GM18507 (cell line): ENCODE results near the gene ABCA1.
A peak's percentile ranks its signal among the peaks of the same experiment; 100 is the strongest.
"Not testable (repeated sequence)": the region's sequence is repeated elsewhere in the genome, so short reads cannot be mapped to it uniquely, and the experiment has no call there.

Experiments
- DNase-seq: peaks from one replicate; pipeline ENCODE4 v3.0.0; 2011; ENCODE audit warnings: low read depth; ENCODE audit not compliant: insufficient read length; ENCODE audit errors: extremely low spot score
- FAIRE-seq: peaks from 2 replicates; lab custom pipeline; 2011; peaks lifted over from hg19 to GRCh38; lab: Jason Lieb, UNC

Gene ABCA1

GRCh38 chr9:104948277-104948676 is 20.3 kb upstream of the ABCA1 start:
- DNase-seq (no peak), FAIRE-seq (no peak)

GRCh38 chr9:104944871-104945270 is 16.9 kb upstream of the ABCA1 start:
- DNase-seq (no peak), FAIRE-seq (no peak)

DNA sequence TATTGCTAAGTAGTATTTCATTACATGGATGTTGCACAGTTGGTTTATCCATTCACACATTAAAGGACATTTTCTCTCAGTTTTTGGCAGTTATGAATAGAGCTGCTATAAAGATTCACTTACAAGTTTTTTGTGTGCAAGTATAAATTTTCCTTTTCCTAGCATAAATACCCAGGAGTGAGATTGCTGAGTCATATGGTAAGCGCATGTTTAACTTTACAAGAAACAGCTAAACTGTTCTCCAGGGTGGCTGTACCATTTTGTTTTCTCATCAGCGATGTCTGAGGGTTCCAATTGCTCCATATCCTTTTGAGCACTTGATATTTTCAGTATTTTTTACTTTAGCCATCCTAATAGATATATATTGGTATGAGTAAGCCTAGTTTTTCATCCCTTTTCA is 16.4 kb upstream of the ABCA1 start:
- DNase-seq, result no peak
- FAIRE-seq, result no peak

- FAIRE-seq (no peak), DNase-seq (no peak)
Observed at GRCh38 chr9:104941597-104941996, 13.6 kb upstream of the ABCA1 start.

GRCh38 chr9:104936291-104936690 is 8.3 kb upstream of the ABCA1 start:
- no peak for DNase-seq
- no peak for FAIRE-seq

DNA sequence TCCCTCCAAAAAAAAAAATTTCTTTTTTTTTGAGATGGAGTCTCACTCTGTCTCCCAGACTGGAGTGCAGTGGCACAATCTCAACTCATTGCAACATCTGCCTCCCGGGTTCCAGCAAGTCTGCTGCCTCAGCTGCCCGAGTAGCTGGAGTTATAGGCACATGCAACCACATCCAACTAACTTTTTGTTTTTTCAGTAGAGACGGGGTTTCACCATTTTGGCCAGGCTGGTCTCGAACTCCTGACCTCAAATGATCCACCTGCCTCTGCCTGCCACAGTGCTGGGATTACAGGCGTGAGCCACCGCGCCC is 7.5 kb upstream of the ABCA1 start:
- FAIRE-seq, DNase-seq: not testable (repeated sequence)

DNA sequence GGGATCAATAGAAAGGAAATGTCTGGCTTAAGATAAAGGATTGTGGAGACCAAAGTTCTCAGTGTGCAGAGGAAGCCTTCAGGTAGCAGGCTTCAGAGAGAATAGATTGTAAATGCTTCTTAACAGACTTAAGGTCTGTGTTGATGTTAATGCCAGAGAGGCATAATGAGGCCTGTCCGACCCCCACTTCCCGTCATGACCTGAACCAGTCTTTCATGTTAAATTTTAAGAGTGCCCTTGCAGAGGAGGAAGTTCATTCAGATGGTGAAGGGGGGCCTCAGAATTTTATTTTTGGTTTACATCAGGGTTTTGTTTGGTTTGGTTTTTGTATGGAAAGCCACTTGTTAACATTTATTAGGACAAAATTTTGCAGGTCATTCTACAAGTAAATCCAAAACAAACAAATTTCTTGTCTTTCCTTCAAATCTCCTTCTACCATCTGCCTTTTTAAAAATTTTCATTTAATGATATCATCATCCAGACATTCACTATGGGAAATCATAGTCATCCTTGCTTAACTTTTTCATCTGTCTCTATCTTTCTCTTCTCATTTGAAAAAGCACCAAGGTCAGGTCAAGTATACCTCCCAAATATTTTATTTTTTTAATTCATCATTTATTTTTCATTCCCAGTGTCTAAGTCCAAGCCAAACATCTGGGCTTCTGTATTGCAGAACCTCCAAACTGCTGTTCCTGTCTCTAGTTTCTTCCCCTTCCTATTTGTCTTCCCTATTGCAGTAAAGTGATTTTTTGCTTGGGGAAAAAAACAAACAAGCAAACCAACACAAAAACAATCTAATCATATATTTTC is 6.9 kb upstream of the ABCA1 start:
- FAIRE-seq (no peak), DNase-seq (no peak)

GRCh38 chr9:104933091-104933490 is 5.1 kb upstream of the ABCA1 start:
- FAIRE-seq, DNase-seq: not testable (repeated sequence)

- DNase-seq, result no peak
- no peak for FAIRE-seq
Observed at GRCh38 chr9:104931256-104931655, 3.3 kb upstream of the ABCA1 start.

DNA sequence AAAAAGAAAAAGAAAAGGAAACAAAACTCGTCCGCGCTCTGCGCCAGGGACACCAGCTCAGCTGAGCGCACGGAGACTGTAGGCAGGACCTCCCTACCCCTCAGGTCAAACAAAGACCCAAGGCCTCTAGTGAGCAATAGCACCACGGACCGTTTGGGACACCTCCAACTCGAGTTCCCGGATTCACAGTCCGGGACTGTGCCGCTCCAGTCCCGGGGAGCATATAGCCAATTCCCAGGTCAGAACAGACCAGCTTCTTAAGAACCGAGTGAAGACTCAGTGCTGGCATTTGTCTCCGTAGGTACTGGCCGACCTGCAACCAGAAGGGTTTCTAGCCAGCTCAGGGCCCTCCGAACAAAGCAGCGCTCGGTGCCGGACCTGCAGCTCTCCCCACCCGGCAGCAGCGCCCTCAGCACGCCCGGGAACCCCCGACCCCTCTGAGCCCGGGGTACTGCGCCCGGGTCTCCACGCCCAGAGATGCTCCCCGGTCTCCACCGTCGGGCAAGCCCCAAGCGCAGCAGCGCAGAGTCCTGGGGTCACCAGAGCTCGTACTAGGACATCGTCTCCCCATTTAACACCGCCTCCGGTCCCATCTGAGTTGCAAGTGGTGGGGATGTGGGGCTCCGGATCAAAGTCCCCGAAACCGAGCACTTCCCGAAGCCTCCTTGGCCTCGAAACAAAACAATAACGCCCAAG is 591 bp downstream of the ABCA1 start:
- FAIRE-seq, result no peak
- DNase-seq, result no peak

DNA sequence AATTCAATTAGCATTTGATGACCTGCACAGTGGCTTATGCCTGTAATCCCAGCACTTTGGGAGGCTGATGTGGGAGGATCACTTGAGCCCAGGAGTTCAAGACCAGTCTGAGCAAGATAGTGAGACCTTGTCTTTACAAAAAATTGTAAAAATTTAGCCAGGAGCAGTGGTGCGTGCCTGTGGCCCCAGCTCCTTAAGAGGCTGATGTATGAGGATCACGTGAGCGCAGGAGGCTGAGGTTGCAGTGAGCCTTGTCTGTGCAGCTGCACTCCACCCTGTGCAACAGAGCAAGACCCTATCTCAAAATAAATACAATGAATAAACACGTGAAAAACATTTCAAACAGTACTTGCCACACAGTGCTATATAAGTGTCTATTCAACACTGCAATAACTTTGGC is 4.2 kb downstream of the ABCA1 start:
- DNase-seq (no peak), FAIRE-seq (peak; percentile 70)

GRCh38 chr9:104923289-104923688 is 4.7 kb downstream of the ABCA1 start:
- FAIRE-seq (no peak), DNase-seq (no peak)

- FAIRE-seq, DNase-seq: not testable (repeated sequence)
Observed at GRCh38 chr9:104922748-104923147, 5.2 kb downstream of the ABCA1 start.

DNA sequence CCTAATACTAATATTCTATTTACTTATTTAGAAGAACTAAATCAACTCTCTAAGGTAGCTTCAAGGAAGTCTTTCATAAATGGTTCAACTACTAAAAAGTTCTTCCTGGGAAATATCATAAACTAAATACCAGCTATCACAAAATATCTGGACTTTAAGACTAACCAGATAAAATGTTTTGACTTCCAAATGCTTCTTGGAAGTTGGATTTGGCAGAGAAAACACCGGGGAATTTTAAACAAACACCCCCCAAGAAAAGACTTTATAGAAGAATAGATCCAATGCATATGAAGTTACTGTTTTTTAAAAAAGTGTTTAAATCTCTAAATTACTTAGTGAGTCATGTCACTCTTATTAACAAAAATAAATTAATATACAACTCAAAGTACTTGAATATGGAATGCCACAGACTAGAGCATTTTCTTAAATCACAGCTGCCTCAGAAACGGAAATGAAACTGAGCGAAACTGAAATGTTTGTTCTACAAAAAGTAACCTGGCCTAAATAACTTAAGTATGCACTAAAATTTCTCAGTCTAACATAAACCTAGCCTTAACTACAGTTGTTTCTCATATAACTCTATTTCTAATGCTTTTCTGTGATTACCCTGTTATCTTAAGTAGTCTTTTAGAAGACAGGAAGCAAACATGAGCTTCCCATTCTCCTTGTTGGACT is 6.8 kb downstream of the ABCA1 start:
- DNase-seq (no peak), FAIRE-seq (peak; percentile 61)

DNA sequence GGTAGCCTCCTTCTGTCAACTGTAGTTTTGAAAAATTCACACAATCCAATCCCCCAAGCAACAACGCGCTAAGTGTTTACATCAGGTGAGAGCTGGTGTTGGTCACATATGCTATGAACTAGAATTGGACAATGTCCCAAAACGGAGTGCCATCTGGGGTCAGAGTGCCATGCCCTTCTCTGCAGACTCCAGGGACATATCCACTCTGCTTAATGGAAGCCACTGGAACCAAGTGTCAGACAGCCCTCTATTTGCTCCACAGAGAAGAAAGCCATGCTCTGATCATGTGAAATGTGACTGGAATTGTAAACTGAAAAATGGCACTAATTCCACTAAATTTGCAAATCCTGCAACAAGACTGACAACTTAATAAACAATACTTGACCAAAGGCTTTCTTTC is 12.2 kb downstream of the ABCA1 start:
- FAIRE-seq, result no peak
- DNase-seq, result no peak

- no peak for DNase-seq
- no peak for FAIRE-seq
Observed at GRCh38 chr9:104915049-104915448, 12.9 kb downstream of the ABCA1 start.

DNA sequence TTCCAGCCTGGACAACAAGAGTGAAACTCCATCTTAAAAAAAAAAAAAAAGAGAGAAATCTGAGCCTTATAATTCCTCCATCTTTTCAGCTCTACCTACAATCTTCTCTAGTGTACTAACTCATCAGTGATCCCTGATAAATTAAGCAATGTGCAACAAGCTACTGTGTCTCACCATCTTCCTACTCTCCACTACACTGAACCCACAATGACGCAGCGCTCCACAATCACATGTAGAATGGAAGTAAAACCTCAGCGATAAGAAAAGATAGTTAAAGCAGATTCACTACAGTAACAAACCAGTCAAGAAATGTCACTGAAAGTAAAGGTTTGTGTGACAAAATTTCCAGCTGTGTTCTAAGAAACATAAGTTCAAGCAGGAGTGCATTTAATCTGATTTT is 13.5 kb downstream of the ABCA1 start:
- DNase-seq (no peak), FAIRE-seq (no peak)

DNA sequence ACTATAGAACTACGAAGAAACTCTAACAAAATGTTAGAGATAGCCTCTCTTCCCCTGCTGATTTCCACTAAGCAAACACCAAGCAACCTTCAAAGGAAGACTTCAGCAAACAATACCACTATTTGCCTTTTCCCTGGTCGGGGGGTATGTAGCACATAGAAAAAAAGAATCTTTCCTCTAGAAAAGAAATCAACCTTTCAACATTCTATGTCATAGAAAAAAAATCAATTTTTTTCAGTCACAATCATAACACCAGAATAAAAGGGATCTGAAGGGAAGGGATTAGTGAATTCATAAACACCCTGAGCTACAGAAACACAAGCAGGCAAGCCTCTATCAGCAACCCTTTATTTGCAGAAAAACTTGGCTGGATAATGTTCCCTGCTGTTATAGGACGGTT is 15.3 kb downstream of the ABCA1 start:
- FAIRE-seq (no peak), DNase-seq (no peak)

GRCh38 chr9:104911032-104911607 is 16.8 kb downstream of the ABCA1 start:
- DNase-seq, result no peak
- no peak for FAIRE-seq

GRCh38 chr9:104907278-104907951 is 20.5 kb downstream of the ABCA1 start:
- DNase-seq, result no peak
- FAIRE-seq, result no peak
